GM12878 (cell line): ENCODE measurements around the gene TOX4. TPM values are rescaled to one million over a fixed set of nuclear protein-coding genes. Genes with fewer than 3 reads are reported as not detected.

Source experiments
- BCLAF1 ChIP-seq: fragments of 450-650 bp; IDR thresholded peaks from 2 replicates; pipeline ENCODE4 v1.6.1; 2017; ENCODE audit warnings: antibody characterized with exemption, mild to moderate bottlenecking, moderate library complexity
- ELK1 ChIP-seq: IDR thresholded peaks from 2 replicates; pipeline ENCODE4 v1.6.1; 2012; ENCODE audit warnings: low read depth, low read length, improper control_type of control experiment
- EP300 ChIP-seq, 2 experiments: fragments of 150-350 bp in 1 of 2; IDR thresholded peaks; 2 replicates each; pipeline ENCODE4 v1.6.1; 2011 to 2012; ENCODE audit warnings: low read depth in 2 of 2, low read length in 2 of 2, borderline replicate concordance in 1 of 2, improper control_type of control experiment in 1 of 2, inconsistent platforms in 1 of 2; ENCODE audit not compliant: control insufficient read depth in 1 of 2
- FOXK2 ChIP-seq: fragments of 450-650 bp; IDR thresholded peaks from 2 replicates; pipeline ENCODE4 v1.6.1; 2017; ENCODE audit warnings: mild to moderate bottlenecking, moderate library complexity
- HDAC6 ChIP-seq: fragments of 200-600 bp; sonication (generic); IDR thresholded peaks from one replicate; pipeline ENCODE4 v1.8.0; 2017; ENCODE audit warnings: antibody characterized with exemption; ENCODE audit not compliant: unreplicated experiment
- IKZF1 ChIP-seq: fragments of 450-650 bp; conservative IDR thresholded peaks from 2 replicates; pipeline ENCODE4 v1.6.1; 2017; ENCODE audit warnings: antibody characterized with exemption, mild to moderate bottlenecking
- IRF3 ChIP-seq: fragments of 450-650 bp; IDR thresholded peaks from 2 replicates; pipeline ENCODE4 v1.6.1; 2014; ENCODE audit warnings: mild to moderate bottlenecking
- LARP7 ChIP-seq: fragments of 450-650 bp; IDR thresholded peaks from 2 replicates; pipeline ENCODE4 v1.6.1; 2017; ENCODE audit warnings: mild to moderate bottlenecking
- MXI1 ChIP-seq: fragments of 150-350 bp; IDR thresholded peaks from 2 replicates; pipeline ENCODE4 v1.6.1; 2011; ENCODE audit warnings: low read depth, mild to moderate bottlenecking, inconsistent platforms, low read length, improper control_type of control experiment
- NFXL1 ChIP-seq: fragments of 450-650 bp; IDR thresholded peaks from 2 replicates; pipeline ENCODE4 v1.6.1; 2017; ENCODE audit warnings: antibody characterized with exemption, mild to moderate bottlenecking, borderline replicate concordance
- NR2F1 ChIP-seq: fragments of 450-650 bp; conservative IDR thresholded peaks from 2 replicates; pipeline ENCODE4 v1.6.1; 2017; ENCODE audit warnings: mild to moderate bottlenecking
- POLR2AphosphoS2 ChIP-seq: IDR thresholded peaks from 2 replicates; pipeline ENCODE4 v1.6.1; 2011; ENCODE audit warnings: low read depth, mild to moderate bottlenecking, low read length, improper control_type of control experiment, moderate library complexity
- RFX5 ChIP-seq: IDR thresholded peaks from 2 replicates; pipeline ENCODE4 v1.6.1; 2011; ENCODE audit warnings: low read depth, low read length, improper control_type of control experiment
- SIN3A ChIP-seq: IDR thresholded peaks from 2 replicates; pipeline ENCODE4 v1.6.1; 2012; ENCODE audit warnings: low read depth, low read length, improper control_type of control experiment
- SMAD5 ChIP-seq: IDR thresholded peaks from 2 replicates; pipeline ENCODE4 v1.6.1; 2016; ENCODE audit warnings: antibody characterized with exemption, low read depth
- SMARCA5 ChIP-seq: fragments of 450-650 bp; IDR thresholded peaks from 2 replicates; pipeline ENCODE4 v1.6.1; 2017; ENCODE audit warnings: mild to moderate bottlenecking
- SMC3 ChIP-seq: IDR thresholded peaks from 2 replicates; pipeline ENCODE4 v1.6.1; 2011; ENCODE audit warnings: low read length, improper control_type of control experiment, borderline replicate concordance
- SREBF1 ChIP-seq: IDR thresholded peaks from 2 replicates; pipeline ENCODE4 v1.6.1; 2012; ENCODE audit warnings: mild to moderate bottlenecking, low read length
- YBX1 ChIP-seq: fragments of 450-650 bp; IDR thresholded peaks from 2 replicates; pipeline ENCODE4 v1.6.1; 2016; ENCODE audit warnings: antibody characterized with exemption
- ZNF207 ChIP-seq: fragments of 450-650 bp; IDR thresholded peaks from 2 replicates; pipeline ENCODE4 v1.6.1; 2014; ENCODE audit warnings: antibody characterized with exemption, mild to moderate bottlenecking, borderline replicate concordance
- ZNF622 ChIP-seq: fragments of 450-650 bp; IDR thresholded peaks from 2 replicates; pipeline ENCODE4 v1.6.1; 2017; ENCODE audit warnings: mild to moderate bottlenecking, inconsistent platforms
- polyA plus RNA-seq, 11 experiments: library from polyadenylated mRNA; depleted of rRNA in 4 of 11; unstranded in 6 of 11; stranded (reverse) in 5 of 11; fragments of >200 nt; fragmentation: Nextera tagmentation in 4 of 11; fragmentation: Illumina TruSeq in 1 of 11; extraction: Ambion mirVana in 4 of 11; extraction: Trizol in 1 of 11; gene quantifications; 1 replicate in 1 of 11; 2 replicates in 10 of 11; pipeline versions ENCODE4 v1.2.1 to v1.2.3, GENCODE V29; 2011 to 2016; ENCODE audit warnings: inconsistent platforms in 2 of 11, missing spikeins in 2 of 11, low read depth in 1 of 11
- total RNA-seq, 4 experiments: library from RNA; depleted of rRNA in 3 of 4; stranded (reverse); fragments of >200 nt in 3 of 4; fragmentation: Illumina TruSeq in 1 of 4; extraction: Trizol in 1 of 4; gene quantifications; 2 replicates each; pipeline versions ENCODE4 v1.2.1 to v1.2.3, GENCODE V29; 2013 to 2021
- TF ChIP-seq, protein P1 (sequence below): IDR thresholded peaks from 2 replicates; pipeline ENCODE4 v1.6.1; 2011; ENCODE audit warnings: mild to moderate bottlenecking, low read depth, low read length, moderate library complexity; ENCODE audit not compliant: insufficient replicate concordance
- TF ChIP-seq, protein P2 (sequence below): IDR thresholded peaks from 2 replicates; pipeline ENCODE4 v1.6.1; 2011; ENCODE audit warnings: borderline replicate concordance, low read depth, mild to moderate bottlenecking, moderate library complexity, low read length; ENCODE audit not compliant: insufficient read depth, poor library complexity, severe bottlenecking

The TOX4 gene
- total and polyA plus RNA-seq, 10 of the 15 experiments (the other 5 are each of a cell fraction or from before 2014, with no cell fraction given) = 18.4 to 113 (median 55.2) TPM

GRCh38 chr14:21476925-21477681 is at the start of gene TOX4, which contains the start of gene RAB2B (continued):
- TF ChIP-seq IRF3 = no peak
- TF ChIP-seq LARP7 = peak; percentile 59; the same call in 1 of the 2 replicates
- TF ChIP-seq, protein P1, sequence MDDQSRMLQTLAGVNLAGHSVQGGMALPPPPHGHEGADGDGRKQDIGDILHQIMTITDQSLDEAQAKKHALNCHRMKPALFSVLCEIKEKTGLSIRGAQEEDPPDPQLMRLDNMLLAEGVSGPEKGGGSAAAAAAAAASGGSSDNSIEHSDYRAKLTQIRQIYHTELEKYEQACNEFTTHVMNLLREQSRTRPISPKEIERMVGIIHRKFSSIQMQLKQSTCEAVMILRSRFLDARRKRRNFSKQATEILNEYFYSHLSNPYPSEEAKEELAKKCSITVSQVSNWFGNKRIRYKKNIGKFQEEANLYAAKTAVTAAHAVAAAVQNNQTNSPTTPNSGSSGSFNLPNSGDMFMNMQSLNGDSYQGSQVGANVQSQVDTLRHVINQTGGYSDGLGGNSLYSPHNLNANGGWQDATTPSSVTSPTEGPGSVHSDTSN = no peak
- TF ChIP-seq ZNF207 = peak; percentile 55; the same call in 1 of the 2 replicates
- peak in 1 of 2 experiments; percentile 46; a peak in 1 of 4 replicates for TF ChIP-seq EP300 (IDR thresholded peaks at IDR 0.05; ENCODE audit: borderline replicate concordance in 1 of 2, control insufficient read depth in 1 of 2, low read depth in 2 of 2, low read length in 2 of 2)
- TF ChIP-seq IKZF1 = peak; percentile 66
- 0 out of 2 replicates have a peak, but pooled peaks have one; percentile 56 for TF ChIP-seq SMAD5
- TF ChIP-seq SREBF1 = no peak
- peak; percentile 71 for TF ChIP-seq RFX5
- TF ChIP-seq BCLAF1 = no peak
- 0 out of 2 replicates have a peak, but pooled peaks have one; percentile 41 for TF ChIP-seq MXI1
- TF ChIP-seq ELK1 = peak; percentile 85
- peak; percentile 76 for TF ChIP-seq NR2F1
- TF ChIP-seq YBX1 = no peak
- TF ChIP-seq SMARCA5 = peak; percentile 78; the same call in 1 of the 2 replicates
- TF ChIP-seq HDAC6 = no peak
- 0 out of 2 replicates have a peak, but pooled peaks have one; percentile 69 for TF ChIP-seq FOXK2
- TF ChIP-seq SIN3A = peak; percentile 69; the same call in 1 of the 2 replicates
- no peak for TF ChIP-seq ZNF622
- peak; percentile 41 for TF ChIP-seq SMC3
- peak; percentile 83; the same call in 1 of the 2 replicates for TF ChIP-seq POLR2AphosphoS2
- TF ChIP-seq, protein P2, sequence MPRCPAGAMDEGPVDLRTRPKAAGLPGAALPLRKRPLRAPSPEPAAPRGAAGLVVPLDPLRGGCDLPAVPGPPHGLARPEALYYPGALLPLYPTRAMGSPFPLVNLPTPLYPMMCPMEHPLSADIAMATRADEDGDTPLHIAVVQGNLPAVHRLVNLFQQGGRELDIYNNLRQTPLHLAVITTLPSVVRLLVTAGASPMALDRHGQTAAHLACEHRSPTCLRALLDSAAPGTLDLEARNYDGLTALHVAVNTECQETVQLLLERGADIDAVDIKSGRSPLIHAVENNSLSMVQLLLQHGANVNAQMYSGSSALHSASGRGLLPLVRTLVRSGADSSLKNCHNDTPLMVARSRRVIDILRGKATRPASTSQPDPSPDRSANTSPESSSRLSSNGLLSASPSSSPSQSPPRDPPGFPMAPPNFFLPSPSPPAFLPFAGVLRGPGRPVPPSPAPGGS = no peak
- no peak for TF ChIP-seq NFXL1
